Activated CD4-positive, alpha-beta T cell treated with anti-CD3 and anti-CD28 coated beads for 48 hours (primary cell): ENCODE results near the gene ADGRF1.
"Not testable (repeated sequence)": the region's sequence is repeated elsewhere in the genome, so short reads cannot be mapped to it uniquely, and the experiment has no call there.

Source experiments
- DNase-seq: peaks from one replicate; pipeline ENCODE4 v3.0.0-alpha.2; 2020

Gene ADGRF1

DNA sequence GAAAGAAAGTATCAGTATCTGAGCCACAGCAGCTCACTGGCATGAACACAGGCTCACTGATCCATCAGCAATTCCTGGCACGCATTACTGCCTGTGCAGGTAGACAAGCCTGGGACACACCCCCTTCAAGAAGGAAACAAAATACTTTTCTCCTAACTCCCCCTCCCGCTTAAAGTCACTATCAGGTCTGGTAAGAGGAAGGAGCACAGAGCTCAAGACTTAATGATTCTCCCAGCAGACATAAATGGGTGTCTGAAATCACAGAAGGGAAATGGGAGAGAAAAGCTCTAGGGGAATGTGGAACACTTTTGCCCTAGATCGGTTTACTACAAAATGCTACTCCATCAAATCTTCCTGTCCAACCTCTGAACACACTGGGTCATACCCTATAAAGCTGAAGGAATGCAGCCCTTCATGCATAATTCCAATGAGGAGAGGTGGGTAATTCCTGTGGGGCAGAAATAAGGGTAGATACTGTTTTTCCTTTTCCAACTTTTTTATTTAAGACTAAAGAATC, at the start of gene ADGRF1:
ADGRF1 (minus strand) TSS at position 58 of the 517 bp plus-strand sequence. CDS start 13,271 bp downstream, outside the sequence.
- DNase-seq: no peak

- DNase-seq: no peak
Observed at GRCh38 chr6:47090881-47091280, 48.7 kb upstream of the ADGRF1 start.

DNA sequence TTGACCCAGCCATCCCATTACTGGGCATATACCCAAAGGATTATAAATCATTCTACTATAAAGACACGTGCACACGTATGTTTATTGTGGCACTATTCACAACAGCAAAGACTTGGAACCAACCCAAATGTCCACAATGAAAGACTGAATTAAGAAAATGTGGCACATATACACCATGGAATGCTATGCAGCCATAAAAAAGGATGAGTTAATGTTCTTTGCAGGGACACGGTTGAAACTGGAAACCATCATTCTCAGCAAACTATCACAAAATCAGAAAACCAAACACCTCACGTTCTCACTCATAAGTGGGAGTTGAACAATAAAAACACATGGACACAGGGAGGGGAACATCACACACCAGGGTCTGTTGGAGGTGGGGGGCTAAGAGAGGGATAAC, 47.3 kb upstream of the ADGRF1 start:
- DNase-seq: not testable (repeated sequence)

DNA sequence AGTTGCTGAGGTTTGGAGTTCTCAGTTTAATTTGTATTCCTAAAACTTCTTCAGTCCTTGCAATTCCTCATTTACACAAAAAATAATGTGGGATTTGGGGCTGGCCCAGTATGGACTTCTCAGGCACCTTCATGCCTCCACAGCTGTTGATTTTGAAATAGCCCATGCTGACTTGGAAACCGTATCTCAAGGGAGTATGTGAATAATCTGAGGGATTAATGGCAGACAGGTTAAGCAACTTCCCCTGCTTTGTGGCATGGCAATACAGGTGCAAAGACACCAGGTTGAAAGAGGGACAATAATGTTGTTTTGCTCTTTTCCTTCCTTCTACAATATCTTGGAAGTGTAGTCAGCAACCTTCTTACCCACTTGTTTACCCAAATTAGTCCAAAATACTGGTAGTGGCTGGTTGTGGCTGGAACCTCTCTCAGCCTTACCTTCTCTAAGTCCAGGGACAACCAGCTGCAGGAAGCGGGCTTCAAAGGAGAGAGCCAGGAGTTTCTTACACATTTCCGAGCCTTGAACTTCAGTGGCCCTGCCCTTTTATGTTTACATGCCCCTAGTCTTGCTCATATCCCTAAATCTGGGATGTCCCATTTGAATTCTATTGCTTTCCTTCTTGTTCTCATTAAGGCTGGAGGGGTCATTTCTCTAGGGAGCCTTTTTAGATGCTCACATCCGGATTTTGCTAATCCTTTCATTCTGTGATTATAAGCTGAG, 44.1 kb upstream of the ADGRF1 start:
- no peak for DNase-seq

- no peak for DNase-seq
Observed at GRCh38 chr6:47084610-47085009, 42.5 kb upstream of the ADGRF1 start.

DNA sequence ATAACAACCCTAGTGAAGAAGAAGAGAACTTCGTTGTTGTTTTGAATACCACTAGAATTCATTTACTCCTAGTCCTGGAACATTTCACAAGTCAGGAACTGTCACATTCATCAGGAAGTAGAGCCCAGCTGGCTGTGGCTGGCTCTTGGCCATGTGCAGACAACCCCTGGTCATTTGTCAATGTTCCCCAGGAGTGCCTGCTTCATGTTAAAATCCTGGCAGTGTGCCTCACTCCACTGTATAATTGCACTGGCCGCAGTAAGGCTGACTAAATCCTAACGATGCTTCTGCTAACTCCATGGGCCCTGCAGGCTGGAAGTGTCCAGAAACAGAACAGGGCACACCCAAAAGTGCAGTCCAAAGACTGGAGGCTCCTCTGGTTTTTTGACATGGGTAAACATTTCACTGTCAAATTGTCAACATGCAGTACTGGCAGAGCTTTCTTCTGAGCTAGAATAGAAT, 41.5 kb upstream of the ADGRF1 start:
- DNase-seq: no peak

- no peak for DNase-seq
Observed at GRCh38 chr6:47080083-47080596, 38.0 kb upstream of the ADGRF1 start.

DNA sequence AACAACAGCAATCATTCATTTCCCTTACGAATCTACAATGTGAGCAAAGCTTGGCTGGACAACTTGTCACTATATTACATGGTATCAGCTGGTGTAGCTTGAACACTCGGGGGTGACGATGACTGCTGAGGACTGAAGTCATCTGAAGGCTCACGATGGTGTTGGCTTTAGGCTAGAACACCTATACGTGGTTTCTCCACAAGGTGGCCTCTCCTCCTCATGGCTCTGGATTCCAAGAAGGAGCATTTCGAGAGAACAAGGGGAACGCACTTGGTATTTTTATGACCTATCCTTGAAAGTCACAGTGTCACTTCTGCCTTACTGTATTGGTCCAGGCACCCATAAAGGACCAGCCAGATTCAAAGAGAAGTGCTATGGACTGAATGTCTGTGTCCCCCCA, 37.5 kb upstream of the ADGRF1 start:
- DNase-seq: no peak

GRCh38 chr6:47078991-47079390, 36.9 kb upstream of the ADGRF1 start:
- no peak for DNase-seq

DNA sequence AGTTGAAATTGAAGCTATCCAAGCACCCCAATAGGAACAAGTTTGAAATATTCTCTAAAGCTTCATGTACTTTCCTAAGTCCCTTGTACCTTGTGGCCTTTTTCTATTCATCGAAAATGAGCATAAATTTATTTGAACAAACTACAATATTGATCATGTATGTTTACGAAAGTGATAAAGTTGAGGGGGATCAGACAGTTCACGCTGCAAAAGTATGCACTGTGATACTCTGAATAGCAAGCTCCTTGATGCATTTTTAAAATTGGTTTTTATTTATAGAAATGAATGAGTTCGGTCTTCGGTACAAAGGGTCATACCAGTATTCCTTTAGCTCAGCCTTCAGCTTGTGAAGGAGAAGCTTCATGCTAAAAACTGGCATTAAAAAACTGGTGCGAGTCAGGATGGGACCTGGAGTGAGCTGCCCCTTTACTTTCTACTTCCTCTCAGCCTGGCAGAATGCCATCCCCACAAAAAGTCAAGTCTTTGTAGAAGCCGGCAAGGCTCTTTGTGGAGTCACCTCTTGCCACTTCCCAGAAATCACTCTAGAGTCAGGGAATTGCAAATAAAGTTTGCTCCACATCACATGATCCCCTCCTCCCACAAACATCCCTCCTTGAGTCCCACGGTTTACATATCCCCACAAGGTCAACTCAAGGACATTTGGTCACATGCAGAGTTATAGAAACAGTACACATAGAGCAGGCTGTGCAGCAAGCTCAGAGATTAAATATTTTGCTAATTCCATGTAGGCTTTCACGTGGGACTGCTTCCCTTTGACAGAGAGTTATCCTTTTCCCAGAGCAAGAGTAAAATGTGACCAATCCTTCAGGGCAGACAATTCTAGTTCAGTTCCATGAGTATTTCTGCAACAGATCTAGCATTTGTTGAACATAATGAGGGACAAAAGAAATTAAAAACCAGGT, 34.6 kb upstream of the ADGRF1 start:
- no peak for DNase-seq

- no peak for DNase-seq
Observed at GRCh38 chr6:47075741-47076421, 33.7 kb upstream of the ADGRF1 start.

GRCh38 chr6:47075168-47075567, 33.0 kb upstream of the ADGRF1 start:
- no peak for DNase-seq

- no peak for DNase-seq
Observed at GRCh38 chr6:47073125-47074110, 31.3 kb upstream of the ADGRF1 start.

DNA sequence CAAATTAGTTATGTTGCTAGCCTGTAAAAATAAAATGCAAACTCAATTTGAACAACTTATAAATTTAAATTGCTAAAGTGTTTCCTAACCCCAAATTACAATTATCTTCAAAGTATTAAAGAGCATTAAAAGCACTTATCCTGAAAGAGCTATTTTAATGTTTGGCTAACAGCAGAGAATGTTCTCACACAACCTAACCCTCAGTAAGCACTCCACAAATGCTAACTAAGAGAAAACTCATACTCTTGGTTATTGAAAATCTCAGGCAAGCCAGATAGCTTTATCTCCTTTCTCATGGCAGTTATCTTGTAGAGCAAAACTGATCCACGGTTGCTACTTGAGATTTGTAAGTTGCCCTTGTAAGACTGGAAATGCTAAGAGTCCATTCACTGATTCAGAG, 30.5 kb upstream of the ADGRF1 start:
- no peak for DNase-seq

DNA sequence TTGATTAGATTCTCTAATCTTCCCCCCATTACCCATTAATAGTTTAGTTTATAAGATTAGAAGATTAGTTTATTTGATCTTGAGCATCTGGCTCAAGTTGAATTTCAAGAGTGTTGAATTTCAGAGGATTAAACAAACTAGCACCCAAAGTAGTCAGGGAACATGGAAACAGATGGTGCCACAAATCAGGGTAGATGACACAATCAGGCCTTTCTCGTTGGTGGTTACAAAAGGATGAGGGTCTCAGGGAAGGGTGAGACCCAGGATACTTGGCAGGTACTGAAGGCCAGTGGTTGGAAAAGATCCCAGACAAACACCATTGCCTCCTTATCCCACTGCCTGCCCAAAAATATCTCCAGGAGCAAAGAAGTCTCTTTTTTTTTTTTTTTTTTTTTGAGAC, 29.5 kb upstream of the ADGRF1 start:
- DNase-seq: no peak

DNA sequence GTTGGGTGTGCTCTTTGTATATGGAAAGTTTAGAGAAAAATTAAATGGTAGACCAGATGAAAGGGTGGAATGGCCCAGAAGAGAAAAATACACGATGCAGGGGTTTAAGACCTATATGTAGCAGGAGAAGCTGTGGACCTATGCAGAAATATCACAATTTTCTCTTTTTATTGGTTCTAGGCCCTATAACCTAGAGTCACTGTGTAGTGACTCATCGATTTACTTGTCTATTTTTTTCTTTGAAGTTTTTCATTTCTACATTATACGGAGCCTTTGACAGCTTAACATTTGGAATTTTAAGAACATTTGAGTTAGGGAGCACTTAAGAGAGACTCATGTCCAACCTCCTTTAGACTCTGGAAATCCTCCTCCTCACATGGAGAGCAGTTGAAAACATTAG, 28.3 kb upstream of the ADGRF1 start:
- no peak for DNase-seq

DNA sequence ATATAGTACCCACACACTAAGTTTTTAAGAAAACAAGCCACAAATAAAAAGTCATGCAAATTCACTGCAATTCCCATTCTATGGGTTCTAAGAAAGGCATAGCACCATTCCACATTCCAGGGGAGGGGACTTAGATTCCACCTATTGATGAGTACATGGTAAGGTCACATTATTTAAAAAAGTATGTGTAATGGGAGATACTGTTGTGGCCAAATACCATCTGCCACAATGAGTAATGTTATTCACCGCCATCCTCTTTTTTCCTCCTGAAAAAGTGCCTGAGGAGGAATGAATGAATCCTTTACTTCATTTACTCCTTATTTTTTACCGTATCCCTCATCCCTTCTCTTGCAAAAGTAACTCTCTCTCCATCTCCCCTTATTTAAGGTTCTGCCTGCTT, 27.0 kb upstream of the ADGRF1 start:
- DNase-seq: no peak

GRCh38 chr6:47066418-47066817, 24.3 kb upstream of the ADGRF1 start:
- DNase-seq: no peak

GRCh38 chr6:47064274-47064673, 22.1 kb upstream of the ADGRF1 start:
- no peak for DNase-seq

GRCh38 chr6:47062346-47062745, 20.2 kb upstream of the ADGRF1 start:
- DNase-seq: no peak
